ENCODE data around the gene FSTL4. TPM values are rescaled to one million over a fixed set of nuclear protein-coding genes. Genes with fewer than 3 reads are reported as not detected.

FSTL4 gene
- total and polyA plus RNA-seq, 2 of the 13 experiments (the other 11 are each of a cell fraction or from before 2014, with no cell fraction given), result 2.1 to 3.0 TPM

DNA sequence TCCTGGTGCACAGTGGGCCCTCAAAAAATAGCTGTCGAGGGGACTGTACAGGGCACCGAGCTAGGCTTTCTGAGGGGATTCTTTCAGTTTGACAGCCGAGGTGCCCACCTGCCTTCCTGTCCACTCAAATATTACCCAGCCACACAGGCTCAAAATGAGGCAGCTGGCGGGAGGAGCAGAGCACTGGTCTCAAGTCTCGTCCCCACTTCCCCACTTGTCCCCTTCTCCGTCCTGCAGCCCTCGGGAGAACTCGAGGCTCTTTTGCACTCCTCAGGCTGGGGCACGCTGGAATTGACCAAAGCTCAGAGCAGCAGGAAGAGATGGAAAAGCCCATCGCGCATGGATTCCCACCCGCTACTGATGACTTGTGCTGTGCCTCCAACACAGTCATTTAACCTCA, 375.4 kb downstream of the FSTL4 start (continued):
- TF ChIP-seq, protein P1, sequence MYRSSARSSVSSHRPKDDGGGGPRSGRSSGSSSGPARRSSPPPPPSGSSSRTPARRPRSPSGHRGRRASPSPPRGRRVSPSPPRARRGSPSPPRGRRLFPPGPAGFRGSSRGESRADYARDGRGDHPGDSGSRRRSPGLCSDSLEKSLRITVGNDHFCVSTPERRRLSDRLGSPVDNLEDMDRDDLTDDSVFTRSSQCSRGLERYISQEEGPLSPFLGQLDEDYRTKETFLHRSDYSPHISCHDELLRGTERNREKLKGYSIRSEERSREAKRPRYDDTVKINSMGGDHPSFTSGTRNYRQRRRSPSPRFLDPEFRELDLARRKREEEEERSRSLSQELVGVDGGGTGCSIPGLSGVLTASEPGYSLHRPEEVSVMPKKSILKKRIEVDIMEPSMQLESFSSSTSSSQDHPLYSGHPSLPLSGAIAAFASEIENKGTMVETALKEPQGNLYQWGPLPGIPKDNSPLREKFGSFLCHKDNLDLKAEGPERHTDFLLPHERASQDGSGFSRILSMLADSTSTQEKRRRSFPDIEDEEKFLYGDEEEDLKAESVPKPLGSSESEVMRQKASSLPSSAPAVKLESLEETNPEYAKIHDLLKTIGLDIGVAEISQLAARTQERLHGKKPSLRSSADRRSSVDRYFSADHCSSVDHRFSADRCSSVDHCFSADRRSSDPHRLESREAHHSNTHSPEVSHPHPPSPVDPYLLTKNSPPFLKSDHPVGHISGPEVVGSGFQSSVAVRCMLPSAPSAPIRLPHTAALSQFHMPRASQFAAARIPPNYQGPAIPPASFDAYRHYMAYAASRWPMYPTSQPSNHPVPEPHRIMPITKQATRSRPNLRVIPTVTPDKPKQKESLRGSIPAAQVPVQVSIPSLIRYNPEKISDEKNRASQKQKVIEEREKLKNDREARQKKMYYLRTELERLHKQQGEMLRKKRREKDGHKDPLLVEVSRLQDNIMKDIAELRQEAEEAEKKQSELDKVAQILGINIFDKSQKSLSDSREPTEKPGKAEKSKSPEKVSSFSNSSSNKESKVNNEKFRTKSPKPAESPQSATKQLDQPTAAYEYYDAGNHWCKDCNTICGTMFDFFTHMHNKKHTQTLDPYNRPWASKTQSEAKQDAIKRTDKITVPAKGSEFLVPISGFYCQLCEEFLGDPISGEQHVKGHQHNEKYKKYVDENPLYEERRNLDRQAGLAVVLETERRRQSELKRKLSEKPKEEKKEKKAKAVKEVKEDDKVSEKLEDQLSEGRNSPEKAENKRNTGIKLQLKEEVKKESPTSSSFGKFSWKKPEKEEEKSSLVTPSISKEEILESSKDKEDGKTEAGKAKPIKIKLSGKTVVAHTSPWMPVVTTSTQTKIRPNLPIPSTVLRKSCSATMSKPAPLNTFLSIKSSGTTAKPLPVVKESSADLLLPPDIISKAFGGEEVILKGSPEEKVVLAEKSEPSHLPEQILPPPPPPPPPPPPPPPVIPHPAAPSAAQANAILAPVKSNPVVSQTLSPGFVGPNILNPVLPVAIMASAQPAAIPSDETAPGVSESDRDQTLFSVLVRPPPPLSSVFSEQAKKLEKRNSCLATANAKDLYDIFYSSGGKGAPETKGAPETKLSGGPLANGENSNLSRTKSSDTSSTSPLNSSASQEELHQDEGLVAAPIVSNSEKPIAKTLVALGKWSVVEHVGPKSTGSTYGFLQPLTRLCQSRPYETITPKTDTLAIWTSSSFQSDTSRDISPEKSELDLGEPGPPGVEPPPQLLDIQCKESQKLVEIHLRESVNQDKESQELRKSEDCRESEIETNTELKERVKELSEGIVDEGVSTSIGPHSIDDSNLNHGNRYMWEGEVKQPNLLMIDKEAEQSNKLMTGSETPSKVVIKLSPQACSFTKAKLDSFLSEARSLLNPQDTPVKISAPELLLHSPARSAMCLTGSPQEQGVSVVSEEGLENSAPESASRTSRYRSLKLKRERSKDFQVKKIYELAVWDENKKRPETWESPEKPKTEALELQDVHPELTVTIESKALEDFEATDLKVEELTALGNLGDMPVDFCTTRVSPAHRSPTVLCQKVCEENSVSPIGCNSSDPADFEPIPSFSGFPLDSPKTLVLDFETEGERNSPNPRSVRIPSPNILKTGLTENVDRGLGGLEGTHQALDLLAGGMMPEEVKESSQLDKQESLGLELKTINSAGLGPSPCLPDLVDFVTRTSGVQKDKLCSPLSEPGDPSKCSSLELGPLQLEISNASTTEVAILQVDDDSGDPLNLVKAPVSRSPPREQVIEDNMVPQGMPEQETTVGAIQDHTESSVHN (CRISPR knock-in tag; IDR thresholded peaks at IDR 0.05), result no peak
- TF ChIP-seq AGO1 (IDR thresholded peaks at IDR 0.05; ENCODE audit: low read depth, low read length, poor library complexity, severe bottlenecking), result no peak
- TF ChIP-seq NFIB (CRISPR knock-in tag; IDR thresholded peaks at IDR 0.05; ENCODE audit: borderline replicate concordance), result no peak
- TF ChIP-seq NFKB2 (CRISPR knock-in tag; IDR thresholded peaks at IDR 0.05; ENCODE audit: borderline replicate concordance), result no peak

DNA sequence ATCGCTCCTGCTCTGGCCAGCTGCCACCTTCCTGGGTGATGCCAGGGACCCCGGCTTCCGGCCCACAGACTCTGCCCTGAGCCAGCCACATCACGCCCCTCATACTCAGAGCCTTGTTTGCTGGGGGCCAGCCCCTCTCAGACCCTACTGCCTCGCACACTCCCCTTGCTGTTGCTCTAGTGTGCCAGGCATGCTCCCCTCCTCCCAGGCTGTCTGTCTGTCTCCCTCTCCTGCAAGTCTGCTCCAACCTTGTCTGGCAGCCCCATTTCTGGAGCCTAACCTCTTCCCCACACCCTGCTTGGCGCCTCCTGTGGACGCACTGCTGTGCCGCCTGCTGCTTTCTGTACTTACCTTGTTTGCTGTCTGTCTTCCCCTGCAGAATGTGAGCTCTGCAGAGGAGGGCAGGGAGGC, 375.8 kb downstream of the FSTL4 start:
- Histone ChIP-seq H3K79me2 (ENCODE audit: insufficient read depth, low read length) (no peaks in the 10 kb centered on the region), H3K36me3 (replicated peaks in 1 of 2; ENCODE audit: control insufficient read depth in 1 of 2, insufficient read depth in 2 of 2, low read length in 2 of 2) (no peaks in the 10 kb centered on the region), H3K27ac (ENCODE audit: extremely low read length, insufficient read depth, low read length) (no peak overlapping the region), H2AFZ (ENCODE audit: low read length) (no peak overlapping the region), H4K20me1 (ENCODE audit: insufficient read depth, low read length) (no peaks in the 10 kb centered on the region), H3K4me3 (replicated peaks in 1 of 3; ENCODE audit: insufficient read depth in 1 of 3, low read depth in 2 of 3, low read length in 3 of 3) (no peak overlapping the region), H3K4me1 (ENCODE audit: insufficient read depth, low read length) (peaks cover 17% of the 10 kb centered on the region), H3K4me2 (ENCODE audit: low read depth, low read length) (no peak overlapping the region), H3K9ac (ENCODE audit: insufficient read depth, low read depth, low read length) (no peak overlapping the region), H3K27me3 (ENCODE audit: control insufficient read depth in 1 of 2, insufficient read depth in 2 of 2, low read length in 2 of 2) (no peaks in the 10 kb centered on the region), H3K9me3 (ENCODE audit: low read length) (no peaks in the 10 kb centered on the region)
- 92% methylated on average over 8 of the region's 8 CpGs for WGBS (ENCODE audit: low lambda C conversion rate)
- ChIA-PET CTCF (ENCODE audit: low intra/inter-chr PET ratio, low total read pairs) (no interaction called here), POLR2A (no interaction called here)
- DNase-seq (ENCODE audit: low spot score) (no peak), ATAC-seq (no peak), FAIRE-seq (no peak)
- in situ Hi-C loops (cut with HindIII; ENCODE audit: extremely low pct_ligation_motif_present, low pct_unique_long_range_greater_than_20kb), result no loop called here
- intact Hi-C loops (cut with micrococcal nuclease; ENCODE audit: unreplicated experiment), result no loop called here
- BruUV-seq (replicated peaks), result no TSS peak
- no peak for TF ChIP-seq CENPT (CRISPR knock-in tag; IDR thresholded peaks at IDR 0.05; ENCODE audit: low read depth)
- TF ChIP-seq GTF2F1 (IDR thresholded peaks at IDR 0.05; ENCODE audit: low read length), result no peak
- no peak for TF ChIP-seq STAT5B (CRISPR knock-in tag; IDR thresholded peaks at IDR 0.05)
- TF ChIP-seq ZNF33A (CRISPR knock-in tag; IDR thresholded peaks at IDR 0.05; ENCODE audit: borderline replicate concordance), result no peak
- no peak for TF ChIP-seq ZNF776 (CRISPR knock-in tag; IDR thresholded peaks at IDR 0.05)
- no peak for TF ChIP-seq CBX1 (IDR thresholded peaks at IDR 0.05; ENCODE audit: low read depth)
- TF ChIP-seq, protein P2, sequence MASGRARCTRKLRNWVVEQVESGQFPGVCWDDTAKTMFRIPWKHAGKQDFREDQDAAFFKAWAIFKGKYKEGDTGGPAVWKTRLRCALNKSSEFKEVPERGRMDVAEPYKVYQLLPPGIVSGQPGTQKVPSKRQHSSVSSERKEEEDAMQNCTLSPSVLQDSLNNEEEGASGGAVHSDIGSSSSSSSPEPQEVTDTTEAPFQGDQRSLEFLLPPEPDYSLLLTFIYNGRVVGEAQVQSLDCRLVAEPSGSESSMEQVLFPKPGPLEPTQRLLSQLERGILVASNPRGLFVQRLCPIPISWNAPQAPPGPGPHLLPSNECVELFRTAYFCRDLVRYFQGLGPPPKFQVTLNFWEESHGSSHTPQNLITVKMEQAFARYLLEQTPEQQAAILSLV (CRISPR knock-in tag; IDR thresholded peaks at IDR 0.05; ENCODE audit: borderline replicate concordance), result no peak
- TF ChIP-seq PHF8 (CRISPR knock-in tag; IDR thresholded peaks at IDR 0.05), result no peak
- no peak for TF ChIP-seq ZNF816 (CRISPR knock-in tag; IDR thresholded peaks at IDR 0.05; ENCODE audit: borderline replicate concordance)
- TF ChIP-seq AGO1 (IDR thresholded peaks at IDR 0.05; ENCODE audit: low read depth, low read length, poor library complexity, severe bottlenecking), result no peak
- no peak for TF ChIP-seq ARHGAP35 (CRISPR knock-in tag; IDR thresholded peaks at IDR 0.05; ENCODE audit: borderline replicate concordance)

Data from HepG2 (cell line).